T-helper 2 cell treated with Interferon-gamma antibody and Interleukin-4, amounts not matched to agents 100 ng/mL and 5 ng/mL, for 36 hours (primary cell): ENCODE results near the gene TTBK1. TPM values are rescaled to one million over a fixed set of nuclear protein-coding genes. Genes with fewer than 3 reads are reported as not detected.

ENCODE experiments used
- intact Hi-C: fragments of 100-400 bp; cut with micrococcal nuclease; formaldehyde crosslinking; loops from one replicate; pipeline ENCODE4 v1.15.1; 2023
- total RNA-seq: library from RNA; stranded (reverse); gene quantifications from 2 replicates; pipeline ENCODE4 v1.2.3, GENCODE V29; 2022

The TTBK1 gene
- 0.18 and 0.20 TPM in 2 replicates for total RNA-seq

DNA sequence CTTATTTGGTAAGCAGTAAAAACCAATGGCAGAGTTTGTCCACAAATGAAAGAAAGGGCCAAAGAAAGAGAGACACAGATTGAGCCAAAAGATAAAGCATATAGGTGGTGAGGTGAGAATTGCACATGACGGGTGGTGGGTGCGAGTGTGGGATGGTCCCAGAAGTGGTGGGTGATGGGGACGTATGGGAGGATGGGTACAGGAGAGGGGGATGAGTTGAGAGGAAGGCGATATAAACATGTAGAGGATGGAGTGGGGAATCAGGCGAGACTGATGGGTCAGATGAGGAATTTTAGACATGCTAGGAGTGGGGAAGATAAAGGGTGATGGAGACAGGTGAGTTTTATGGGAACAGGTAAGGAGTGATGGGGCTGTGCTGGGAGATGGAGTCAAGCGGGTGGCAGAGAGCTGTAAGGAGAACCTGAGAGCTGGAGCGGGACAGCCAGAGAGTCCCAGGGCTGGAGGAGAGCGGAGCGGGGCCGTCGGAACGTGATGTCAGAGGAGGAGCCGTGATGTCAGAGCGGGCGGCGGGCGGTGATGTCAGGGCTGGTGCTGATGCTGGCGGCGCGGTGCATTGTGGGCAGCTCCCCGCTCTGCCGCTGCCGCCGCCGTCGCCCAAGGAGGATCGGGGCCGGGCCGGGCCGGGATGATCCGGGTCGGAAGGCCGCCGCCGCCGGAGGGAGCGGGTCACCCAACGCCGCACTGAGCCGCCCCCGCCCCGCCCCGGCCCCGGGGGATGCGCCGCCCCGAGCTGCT, at the start of gene TTBK1:
Gene TTBK1, plus strand, starts transcription at position 574 of the 756 bp plus-strand sequence. CDS start 3,180 bp downstream, outside the sequence.
- intact Hi-C loops: no loop called here

DNA sequence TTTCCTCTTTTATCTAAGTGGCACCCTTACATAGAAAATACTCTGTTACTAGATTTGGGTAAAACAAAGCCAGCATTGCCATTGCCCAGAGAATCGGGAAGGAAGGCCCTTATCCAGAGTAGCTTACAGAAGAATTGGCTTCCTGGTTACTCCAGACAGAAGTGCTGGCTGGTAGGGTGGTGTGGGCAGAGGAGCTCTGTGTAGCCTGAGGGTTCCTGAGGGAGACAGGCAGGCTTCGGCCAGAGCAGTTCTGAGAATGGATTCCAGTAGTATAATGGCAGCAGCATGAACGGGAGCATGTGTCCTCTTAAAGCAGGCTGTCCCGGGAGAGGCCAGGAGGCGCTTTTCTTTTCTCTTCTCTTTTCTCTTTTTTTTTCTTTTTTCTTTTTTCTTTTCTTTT, 49.4 kb upstream of the TTBK1 start:
- intact Hi-C loops: no loop called here

DNA sequence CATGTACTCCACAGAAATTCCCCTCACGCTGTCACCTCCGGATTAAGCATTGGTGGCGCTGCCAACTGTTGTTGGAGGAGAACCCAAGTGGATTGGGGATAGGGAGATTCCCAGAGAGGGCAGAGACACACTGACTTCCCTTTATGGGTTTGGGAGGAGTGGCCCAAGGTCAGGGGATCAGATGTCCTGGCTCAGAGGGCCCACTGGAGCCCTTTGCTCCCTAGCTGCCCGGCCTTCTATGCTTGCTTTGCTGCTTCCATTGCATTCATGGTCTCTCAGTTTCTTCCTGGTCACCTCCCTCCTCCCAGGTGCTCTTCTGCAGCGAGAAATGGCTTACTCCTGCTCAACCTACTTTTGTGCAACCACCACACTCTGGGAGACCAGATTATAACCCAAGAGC, 46.9 kb upstream of the TTBK1 start:
- intact Hi-C loops: no loop called here

DNA sequence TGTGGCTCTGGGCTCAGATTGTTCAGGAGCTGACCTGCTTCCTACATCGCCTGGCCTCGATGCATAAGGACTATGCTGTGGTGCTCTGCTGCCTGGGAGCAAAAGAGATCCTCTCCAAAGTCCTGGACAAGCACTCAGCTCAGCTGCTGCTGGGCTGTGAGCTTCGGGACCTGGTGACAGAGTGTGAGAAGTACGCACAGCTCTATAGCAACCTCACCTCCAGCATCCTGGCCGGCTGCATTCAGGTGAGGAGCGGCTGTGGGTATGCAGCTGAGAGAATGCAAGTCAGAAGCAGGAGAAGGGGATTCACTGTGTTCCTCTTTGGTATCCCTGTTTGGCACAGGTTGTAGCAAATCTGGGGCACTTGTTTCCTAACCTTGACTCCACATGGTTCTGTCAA, 43.4 kb upstream of the TTBK1 start:
- intact Hi-C loops: no loop called here

DNA sequence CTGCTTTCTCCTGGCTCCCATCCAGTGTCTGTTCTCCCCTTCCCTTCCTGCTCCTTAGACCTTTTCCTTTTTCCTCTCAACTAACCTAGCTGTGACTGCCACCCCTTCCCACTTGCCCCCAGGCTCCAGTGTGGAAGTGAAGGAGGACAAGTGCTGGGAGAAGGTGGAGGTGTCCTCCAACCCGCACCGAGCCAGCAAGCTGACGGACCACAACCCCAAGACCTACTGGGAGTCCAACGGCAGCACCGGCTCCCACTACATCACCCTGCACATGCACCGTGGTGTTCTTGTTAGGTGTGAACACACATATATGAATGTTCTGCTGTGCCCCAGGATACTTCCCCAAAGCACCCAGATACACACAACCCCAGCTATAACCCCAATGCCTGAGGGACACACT, 42.7 kb upstream of the TTBK1 start:
- intact Hi-C loops: no loop called here

DNA sequence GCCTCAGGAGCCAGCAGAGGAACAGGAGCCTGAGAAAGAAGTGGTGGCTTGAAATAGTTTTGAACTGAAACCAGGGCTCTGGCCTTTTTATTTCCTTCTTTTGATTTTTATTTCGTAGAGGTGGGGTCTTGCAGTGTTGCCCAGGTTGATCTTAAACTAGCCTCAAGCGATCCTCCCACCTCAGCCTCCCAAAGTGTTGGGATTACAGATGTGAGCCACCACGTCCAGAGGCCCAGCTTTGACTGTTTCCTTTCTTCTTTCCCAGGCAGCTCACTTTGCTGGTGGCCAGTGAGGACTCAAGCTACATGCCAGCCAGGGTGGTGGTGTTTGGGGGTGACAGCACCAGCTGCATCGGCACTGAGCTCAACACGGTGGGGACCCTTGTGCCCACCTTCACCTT, 40.8 kb upstream of the TTBK1 start:
- intact Hi-C loops: no loop called here

DNA sequence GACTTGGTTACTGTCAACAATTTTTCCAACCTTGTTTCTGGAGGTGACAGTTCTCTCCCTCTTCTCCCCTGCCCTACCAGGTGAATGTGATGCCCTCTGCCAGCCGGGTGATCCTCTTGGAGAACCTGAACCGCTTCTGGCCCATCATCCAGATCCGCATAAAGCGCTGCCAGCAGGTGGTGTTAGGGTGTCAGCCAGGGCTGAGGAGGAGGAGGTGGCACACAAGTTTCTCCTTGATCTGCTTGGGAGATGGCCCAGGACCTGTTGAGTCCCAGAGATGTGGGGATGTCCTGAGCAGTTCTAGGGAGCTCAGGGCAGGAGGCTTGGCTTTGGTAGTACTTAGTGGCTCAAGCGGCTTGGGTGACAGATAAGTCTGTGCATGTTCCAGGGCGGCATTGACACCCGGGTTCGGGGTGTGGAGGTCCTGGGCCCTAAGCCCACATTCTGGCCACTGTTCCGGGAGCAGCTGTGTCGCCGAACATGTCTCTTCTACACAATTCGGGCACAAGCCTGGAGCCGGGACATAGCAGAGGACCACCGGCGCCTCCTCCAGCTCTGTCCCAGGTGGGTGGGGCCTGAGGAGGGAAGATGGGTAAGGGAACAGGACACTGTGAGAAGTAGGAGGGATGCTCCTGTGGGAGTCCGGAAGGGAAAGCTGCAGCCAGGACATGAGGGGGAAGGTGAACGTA, 40.1 kb upstream of the TTBK1 start:
- intact Hi-C loops: no loop called here

DNA sequence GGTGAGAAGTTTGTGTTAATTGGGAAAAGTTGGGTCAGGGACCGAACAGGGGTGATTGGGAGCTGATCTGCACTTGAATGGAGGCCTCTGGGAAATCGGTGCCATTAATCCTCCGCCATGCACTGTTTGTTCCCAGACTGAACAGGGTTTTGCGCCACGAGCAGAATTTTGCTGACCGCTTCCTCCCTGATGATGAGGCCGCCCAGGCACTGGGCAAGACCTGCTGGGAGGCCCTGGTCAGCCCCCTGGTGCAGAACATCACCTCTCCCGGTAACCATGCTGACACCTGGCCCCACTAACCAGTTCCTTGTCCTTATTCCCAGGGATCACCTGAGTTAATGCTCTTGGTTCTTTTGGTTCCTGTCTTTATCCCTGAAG, 39.6 kb upstream of the TTBK1 start:
- intact Hi-C loops: no loop called here

DNA sequence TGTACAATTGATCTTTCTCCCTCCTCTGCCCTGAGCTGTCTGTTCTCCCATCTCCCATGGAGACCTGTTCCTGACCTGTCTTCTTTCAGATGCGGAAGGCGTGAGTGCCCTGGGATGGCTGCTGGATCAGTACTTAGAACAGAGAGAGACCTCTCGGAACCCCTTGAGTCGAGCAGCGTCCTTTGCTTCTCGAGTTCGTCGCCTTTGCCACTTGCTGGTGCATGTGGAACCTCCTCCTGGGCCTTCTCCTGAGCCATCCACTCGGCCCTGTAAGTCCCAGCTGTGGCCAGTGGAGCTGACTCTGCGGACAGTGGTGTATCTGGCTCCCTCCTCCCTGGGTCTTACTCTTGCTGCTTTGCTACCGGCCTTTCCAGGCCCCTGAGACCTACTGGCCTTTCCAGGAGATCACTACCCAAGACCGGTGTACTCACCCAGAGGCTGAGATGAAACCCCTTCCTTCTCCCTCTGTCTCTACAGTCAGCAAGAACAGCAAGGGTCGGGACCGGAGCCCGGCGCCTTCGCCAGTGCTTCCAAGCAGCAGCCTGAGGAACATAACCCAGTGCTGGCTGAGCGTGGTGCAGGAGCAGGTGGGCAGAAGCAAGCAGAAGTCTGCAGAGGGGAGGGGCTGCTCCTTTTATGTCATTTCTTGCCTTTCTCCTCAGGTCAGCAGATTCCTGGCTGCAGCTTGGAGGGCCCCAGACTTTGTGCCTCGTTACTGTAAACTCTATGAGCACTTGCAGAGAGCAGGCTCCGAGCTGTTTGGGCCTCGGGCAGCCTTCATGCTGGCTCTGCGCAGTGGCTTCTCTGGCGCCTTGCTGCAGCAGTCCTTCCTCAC, 38.8 kb upstream of the TTBK1 start:
- intact Hi-C loops: no loop called here

DNA sequence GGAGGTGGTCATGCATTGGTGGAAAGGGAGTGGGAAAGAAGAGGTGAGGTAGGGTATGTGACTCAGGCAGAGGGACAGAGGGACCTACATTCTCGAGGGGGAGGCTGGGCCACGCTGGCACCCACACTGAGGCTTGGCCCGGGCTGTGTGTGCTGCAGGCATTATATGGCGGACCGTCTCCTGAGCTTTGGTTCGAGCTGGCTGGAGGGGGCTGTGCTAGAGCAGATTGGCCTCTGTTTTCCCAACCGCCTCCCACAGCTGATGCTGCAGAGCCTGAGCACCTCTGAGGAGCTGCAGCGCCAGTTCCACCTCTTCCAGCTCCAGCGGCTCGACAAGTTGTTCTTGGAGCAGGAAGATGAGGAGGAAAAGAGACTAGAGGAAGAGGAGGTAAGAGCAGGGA, 37.4 kb upstream of the TTBK1 start:
- intact Hi-C loops: no loop called here

DNA sequence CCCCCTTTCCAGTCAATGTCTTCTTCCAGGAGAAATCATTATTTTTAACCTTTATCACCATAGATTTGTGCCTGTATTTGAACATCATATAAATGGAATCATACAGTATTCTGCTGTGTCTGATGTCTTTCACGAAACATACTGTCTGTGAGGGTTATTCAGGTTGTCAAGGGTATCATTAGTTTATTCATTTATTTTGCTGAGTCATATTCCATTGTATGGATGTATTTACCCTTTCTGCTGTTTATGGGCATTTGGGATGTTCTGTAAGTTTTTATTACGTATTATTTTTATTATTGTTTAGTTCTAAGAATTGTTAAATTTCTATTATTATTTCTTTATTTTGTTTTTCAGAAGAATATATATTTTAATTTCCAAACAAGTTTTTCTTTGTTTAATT, 36.0 kb upstream of the TTBK1 start:
- intact Hi-C loops: no loop called here

DNA sequence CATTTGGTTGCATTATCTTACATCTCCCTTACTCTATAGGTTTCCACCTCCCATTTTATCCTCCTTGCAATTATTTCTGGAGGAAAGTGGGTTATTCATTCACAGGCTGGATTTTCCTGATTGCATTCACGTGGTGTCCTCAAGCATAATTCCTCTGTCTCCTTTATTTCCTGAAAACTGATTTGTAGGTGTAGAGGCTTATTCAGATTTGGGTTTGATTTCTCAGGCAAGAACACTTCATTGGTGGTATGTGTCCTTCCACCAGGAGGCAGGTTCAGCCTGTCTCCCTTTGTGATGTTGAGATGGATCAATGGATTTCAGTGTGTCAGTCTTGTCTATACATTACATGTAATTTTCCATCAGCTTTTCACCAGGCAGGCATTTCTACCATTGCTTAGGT, 31.3 kb upstream of the TTBK1 start:
- intact Hi-C loops: no loop called here

DNA sequence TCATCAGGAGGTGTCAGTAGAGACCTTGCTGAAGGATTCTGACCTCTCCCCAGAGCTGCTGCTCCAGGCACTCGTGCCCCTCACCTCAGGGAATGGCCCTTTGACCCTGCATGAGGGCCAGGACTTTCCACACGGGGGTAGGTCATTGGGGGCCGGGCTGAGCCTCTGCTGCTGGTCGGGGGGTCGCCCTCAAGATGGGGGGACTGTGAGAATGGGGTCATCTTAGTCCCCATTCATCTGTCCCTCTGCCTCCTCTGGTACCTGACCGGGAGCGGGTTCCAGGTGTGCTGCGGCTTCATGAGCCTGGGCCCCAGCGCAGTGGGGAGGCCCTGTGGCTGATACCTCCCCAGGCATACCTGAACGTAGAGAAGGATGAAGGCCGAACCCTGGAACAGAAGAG, 29.9 kb upstream of the TTBK1 start:
- intact Hi-C loops: no loop called here

DNA sequence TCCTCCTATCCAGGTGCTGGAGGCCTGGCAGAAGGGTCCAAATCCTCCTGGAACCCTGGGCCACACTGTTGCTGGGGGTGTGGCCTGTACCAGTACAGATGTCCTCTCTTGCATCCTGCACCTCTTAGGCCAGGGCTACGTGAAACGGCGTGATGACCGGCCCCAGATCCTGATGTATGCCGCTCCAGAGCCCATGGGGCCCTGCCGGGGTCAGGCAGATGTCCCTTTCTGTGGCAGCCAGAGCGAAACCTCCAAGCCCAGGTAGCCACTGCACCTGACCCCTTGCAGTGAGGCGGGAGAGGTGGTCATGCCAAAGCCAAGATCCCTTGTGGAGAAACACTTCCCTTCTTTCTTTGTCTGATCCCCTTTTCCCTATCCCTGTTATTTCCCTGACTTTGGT, 28.2 kb upstream of the TTBK1 start:
- intact Hi-C loops: no loop called here

DNA sequence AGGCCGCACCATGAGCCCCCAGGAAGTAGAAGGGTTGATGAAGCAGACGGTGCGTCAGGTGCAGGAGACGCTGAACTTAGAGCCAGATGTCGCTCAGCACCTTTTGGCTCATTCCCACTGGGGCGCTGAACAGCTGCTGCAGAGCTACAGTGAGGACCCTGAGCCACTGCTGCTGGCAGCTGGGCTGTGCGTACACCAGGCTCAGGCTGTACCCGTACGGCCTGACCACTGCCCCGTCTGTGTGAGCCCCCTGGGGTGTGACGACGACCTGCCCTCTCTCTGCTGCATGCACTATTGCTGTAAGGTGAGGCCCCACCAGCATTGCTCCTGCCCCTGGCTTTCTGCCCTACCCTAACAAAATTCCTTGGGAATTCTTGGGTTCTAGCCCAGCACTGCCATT, 27.1 kb upstream of the TTBK1 start:
- intact Hi-C loops: no loop called here

DNA sequence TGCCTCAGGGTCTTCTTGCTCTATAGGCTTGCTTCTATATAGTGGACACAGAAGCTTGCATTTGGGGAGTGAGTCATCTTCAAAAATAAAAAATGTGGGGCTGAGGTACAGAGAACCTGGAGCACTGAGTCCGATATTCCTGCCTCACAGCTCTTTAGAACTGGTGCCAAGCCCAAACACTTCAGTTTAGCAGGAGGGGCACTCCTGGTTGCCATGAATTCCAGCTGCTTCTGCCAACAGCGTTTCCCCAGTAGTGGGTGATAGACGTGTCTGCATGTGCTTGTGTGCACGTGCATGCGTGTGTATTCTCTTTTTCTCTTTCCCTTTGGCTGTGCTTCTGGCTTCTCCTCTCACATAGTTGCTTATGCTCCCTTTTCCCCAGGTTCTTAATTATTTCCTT, 25.9 kb upstream of the TTBK1 start:
- intact Hi-C loops: no loop called here

DNA sequence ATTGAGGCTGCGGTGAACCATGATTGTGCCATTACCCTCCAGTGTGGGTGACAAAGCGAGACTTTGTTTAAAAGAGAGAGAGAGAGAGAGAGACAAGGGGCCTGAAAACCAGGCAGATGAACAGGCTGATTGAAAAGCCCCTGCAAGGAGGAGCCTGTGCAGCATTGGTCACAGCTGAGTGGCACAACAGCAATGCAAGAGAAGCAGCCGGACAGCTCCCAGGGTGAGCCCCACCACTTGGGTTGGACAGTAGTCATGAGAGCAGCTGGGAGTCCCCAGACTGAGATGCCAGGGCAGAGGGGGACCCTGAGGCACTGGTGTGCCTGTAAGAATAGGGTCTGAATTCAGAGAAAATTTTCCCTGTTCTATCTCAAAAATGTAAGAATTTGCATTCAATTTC, 24.2 kb upstream of the TTBK1 start:
- intact Hi-C loops: no loop called here

DNA sequence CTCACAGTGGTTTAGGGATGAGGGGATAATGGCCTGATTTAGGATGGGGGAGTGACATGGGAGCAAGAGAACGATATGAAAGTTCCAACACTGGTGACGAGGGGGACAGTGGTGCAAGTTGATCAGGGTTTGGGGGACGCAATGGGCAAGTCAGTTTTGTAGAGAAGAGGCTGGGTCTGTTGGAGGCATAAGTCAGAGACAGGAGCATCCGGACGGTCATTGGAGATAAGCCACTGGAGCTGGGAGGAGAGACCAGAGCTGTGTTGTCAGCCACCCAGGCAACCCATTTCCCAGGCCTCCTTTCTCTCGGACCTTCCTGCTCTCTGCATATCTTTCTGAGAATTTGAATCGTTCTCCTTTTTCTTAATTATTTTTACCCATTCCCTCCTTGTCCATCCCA, 23.5 kb upstream of the TTBK1 start:
- intact Hi-C loops: no loop called here

DNA sequence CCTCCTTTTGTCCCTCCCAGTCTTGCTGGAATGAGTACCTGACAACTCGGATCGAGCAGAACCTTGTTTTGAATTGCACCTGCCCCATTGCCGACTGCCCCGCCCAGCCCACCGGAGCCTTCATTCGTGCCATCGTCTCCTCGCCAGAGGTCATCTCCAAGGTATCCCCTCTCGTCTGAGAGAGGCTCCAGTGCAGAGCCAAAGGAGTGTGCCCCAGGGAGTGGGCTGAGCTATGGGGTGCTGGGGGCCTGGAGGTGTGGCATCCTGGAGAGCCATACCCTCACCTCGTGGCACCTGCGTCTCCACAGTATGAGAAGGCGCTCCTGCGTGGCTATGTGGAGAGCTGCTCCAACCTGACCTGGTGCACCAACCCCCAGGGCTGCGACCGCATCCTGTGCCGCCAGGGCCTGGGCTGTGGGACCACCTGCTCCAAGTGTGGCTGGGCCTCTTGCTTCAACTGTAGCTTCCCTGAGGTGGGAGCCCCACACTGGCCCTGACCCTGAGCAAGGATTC, 22.8 kb upstream of the TTBK1 start:
- intact Hi-C loops: no loop called here

DNA sequence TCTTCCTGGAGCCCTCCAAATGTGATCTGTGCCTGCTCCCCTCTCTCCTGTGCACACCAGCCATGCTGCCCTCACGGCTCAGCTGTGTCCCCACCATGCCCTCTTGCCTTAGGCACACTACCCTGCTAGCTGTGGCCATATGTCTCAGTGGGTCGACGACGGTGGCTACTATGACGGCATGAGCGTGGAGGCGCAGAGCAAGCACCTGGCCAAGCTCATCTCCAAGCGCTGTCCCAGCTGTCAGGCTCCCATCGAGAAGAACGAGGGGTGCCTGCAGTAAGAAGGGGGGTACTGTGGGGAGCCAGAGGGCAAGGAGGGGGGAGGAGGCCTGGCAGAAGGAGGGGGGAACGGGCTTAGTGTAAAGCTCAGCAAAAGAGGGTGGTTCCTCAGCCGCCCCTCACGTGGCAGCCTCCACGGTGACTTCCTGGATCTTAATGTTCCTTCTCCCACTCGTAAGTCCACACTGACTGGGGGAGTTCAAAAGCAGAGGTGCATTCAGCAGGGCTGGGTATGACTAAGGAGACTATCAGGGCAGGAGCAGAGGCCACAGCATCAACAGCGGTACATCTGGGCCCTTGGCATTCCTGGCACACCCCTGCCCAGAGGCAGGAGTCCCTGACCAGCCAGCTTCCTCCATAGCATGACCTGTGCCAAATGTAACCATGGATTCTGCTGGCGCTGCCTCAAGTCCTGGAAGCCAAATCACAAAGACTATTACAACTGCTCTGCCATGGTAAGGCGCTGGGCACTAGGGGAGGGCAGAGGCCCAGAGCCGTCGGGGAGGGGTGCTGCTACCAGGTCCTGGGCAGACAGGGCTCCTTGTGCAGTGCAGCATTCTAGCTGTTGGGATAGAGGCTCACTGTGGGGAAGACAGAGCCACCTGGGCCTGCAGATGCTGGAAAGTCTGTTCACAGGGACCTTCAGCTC, 22.0 kb upstream of the TTBK1 start:
- intact Hi-C loops: no loop called here
